ENCODE measurements around the gene YES1. TPM values are rescaled to one million over a fixed set of nuclear protein-coding genes. Genes with fewer than 3 reads are reported as not detected.

The YES1 gene
- total and polyA plus RNA-seq, 2 of the 8 experiments (the other 6 are each of a cell fraction or from before 2014, with no cell fraction given) = 14.8 to 94.3 TPM

DNA sequence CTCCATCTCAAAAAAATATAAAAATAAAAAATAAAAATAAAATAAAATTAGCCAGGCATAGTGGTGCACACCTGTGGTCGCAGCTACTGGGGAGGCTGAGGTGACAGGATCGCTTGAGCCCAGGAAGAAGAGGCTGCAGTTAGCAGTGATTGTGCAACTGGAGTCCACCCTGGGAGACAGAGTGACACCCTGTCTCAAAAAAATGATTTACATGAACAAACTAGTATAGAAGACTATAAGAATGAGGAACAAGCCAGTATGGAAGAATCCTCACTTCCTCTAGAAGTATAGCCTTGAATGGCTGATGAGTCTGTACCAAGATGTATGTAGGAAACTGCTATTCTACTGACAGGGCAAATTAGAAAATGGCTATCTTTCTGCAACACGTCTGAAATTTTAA, 10.9 kb downstream of the YES1 start:
- Histone ChIP-seq H3K23me2 (ENCODE audit: low read depth, low read length) (no peaks in the 10 kb centered on the region), H2BK120ac (replicated peaks; ENCODE audit: low read depth, low read length) (no peak overlapping the region), H3K4me2 (ENCODE audit: insufficient read depth in 1 of 2, low read depth in 2 of 2, low read length in 2 of 2) (no peak overlapping the region), H3K79me2 (ENCODE audit: control insufficient read depth in 1 of 2, insufficient read depth in 2 of 2, low read length in 2 of 2) (peaks cover 0 to 95% of the 10 kb centered on the region in 2 experiments; a peak in 3 of 4 replicates), H2BK15ac (ENCODE audit: low read length) (no peak overlapping the region), H2AK5ac (ENCODE audit: low read depth, low read length) (no peak overlapping the region), H3K4me3 (ENCODE audit: extremely low read depth in 1 of 4, insufficient read depth in 2 of 4, low read depth in 3 of 4, low read length in 4 of 4) (no peak overlapping the region), H3K18ac (ENCODE audit: extremely low read depth, low read length) (no peak overlapping the region), H2AFZ (ENCODE audit: low read length) (no peak overlapping the region), H3K27me3 (replicated peaks in 1 of 4; ENCODE audit: control insufficient read depth in 3 of 4, extremely low read depth in 1 of 4, insufficient read depth in 3 of 4, low read length in 3 of 4) (no peaks in the 10 kb centered on the region), H3K9ac (replicated peaks in 1 of 4; ENCODE audit: extremely low read depth in 1 of 4, low read depth in 3 of 4, low read length in 3 of 4) (no peak overlapping the region), H4K20me1 (replicated peaks in 1 of 2; ENCODE audit: control insufficient read depth in 1 of 2, insufficient read depth in 2 of 2, low read length in 2 of 2) (peaks cover 0 to 3% of the 10 kb centered on the region in 2 experiments), H2BK5ac (ENCODE audit: low read depth, low read length) (no peak overlapping the region), H3K27ac (ENCODE audit: low read depth, low read length) (no peak overlapping the region), H3K4ac (replicated peaks; ENCODE audit: insufficient read length, low read depth, low read length) (no peak overlapping the region), H3K4me1 (replicated peaks in 1 of 4; ENCODE audit: control insufficient read depth in 3 of 4, insufficient read depth in 4 of 4, low read length in 3 of 4) (peaks cover 0 to 3% (median 0%) of the 10 kb centered on the region in 4 experiments; a peak in 1 of 7 replicates), H3K56ac (replicated peaks; ENCODE audit: insufficient read length, low read depth, low read length) (no peak overlapping the region), H4K5ac (ENCODE audit: insufficient read length, low read depth, low read length) (no peak overlapping the region), H3K23ac (ENCODE audit: insufficient read length) (no peak overlapping the region), H3K79me1 (ENCODE audit: low read depth, low read length) (0 out of 2 replicates have a peak, but pooled peaks cover 3% of the 10 kb centered on the region), H3K9me3 (ENCODE audit: insufficient read depth in 2 of 2, low read depth in 1 of 2, low read length in 1 of 2) (no peaks in the 10 kb centered on the region), H3K14ac (ENCODE audit: insufficient read length) (no peak overlapping the region), H4K8ac (ENCODE audit: extremely low read depth, insufficient read depth, low read length) (no peak overlapping the region), H2BK20ac (ENCODE audit: low read length) (no peak overlapping the region), H2BK12ac (ENCODE audit: low read depth, low read length) (no peak overlapping the region), H3K36me3 (ENCODE audit: control insufficient read depth in 2 of 4, insufficient read depth in 4 of 4, low read length in 3 of 4) (no peaks in the 10 kb centered on the region), H4K91ac (replicated peaks; ENCODE audit: insufficient read length, low read length) (no peak overlapping the region)
- no peak for DNase-seq (ENCODE audit: low read depth in 1 of 2, low spot score in 2 of 2)
- WGBS, 2 experiments (ENCODE audit: extremely low coverage in 1 of 2, insufficient coverage in 1 of 2, insufficient read length in 1 of 2, insufficient replicate concordance in 2 of 2, low coverage in 1 of 2, low lambda C conversion rate in 2 of 2, missing lambda C conversion rate in 1 of 2) = 89% methylated on average over 3 of the region's 3 CpGs; no CpG with 5 or more reads in 1 of the 2 experiments
- POLR2A ChIA-PET (ENCODE audit: partially characterized antibody) = interaction anchor here (1.1 kb wide), 1 partner anchor 11 kb away, joined by 4 read pairs; the partner anchor contains the start of gene YES1
- no peak for FAIRE-seq
- CTCF ChIA-PET (ENCODE audit: partially characterized antibody) = interaction anchor here (2.0 kb wide), 1 partner anchor 31 kb away, joined by 5 read pairs; no protein-coding TSS in a partner anchor
- no peak for TF ChIP-seq TBP (IDR thresholded peaks at IDR 0.05; ENCODE audit: low read depth, low read length)
- TF ChIP-seq, protein P1, sequence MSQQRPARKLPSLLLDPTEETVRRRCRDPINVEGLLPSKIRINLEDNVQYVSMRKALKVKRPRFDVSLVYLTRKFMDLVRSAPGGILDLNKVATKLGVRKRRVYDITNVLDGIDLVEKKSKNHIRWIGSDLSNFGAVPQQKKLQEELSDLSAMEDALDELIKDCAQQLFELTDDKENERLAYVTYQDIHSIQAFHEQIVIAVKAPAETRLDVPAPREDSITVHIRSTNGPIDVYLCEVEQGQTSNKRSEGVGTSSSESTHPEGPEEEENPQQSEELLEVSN (IDR thresholded peaks at IDR 0.05) = no peak
- no peak for TF ChIP-seq GABPA (IDR thresholded peaks at IDR 0.05; ENCODE audit: borderline replicate concordance, insufficient read depth, low read length)
- TF ChIP-seq RAD21 (IDR thresholded peaks at IDR 0.05 in 1 of 2, conservative IDR thresholded peaks at IDR 0.05 in 1 of 2; ENCODE audit: low read depth in 2 of 2, low read length in 2 of 2) = no peak
- TF ChIP-seq EGR1 (IDR thresholded peaks at IDR 0.05; ENCODE audit: borderline replicate concordance, low read depth, low read length) = no peak
- TF ChIP-seq SUZ12 (IDR thresholded peaks at IDR 0.05; ENCODE audit: low read length) = no peak
- no peak for TF ChIP-seq SRF (IDR thresholded peaks at IDR 0.05; ENCODE audit: low read depth, low read length)
- TF ChIP-seq KDM5A (IDR thresholded peaks at IDR 0.05; ENCODE audit: low read length) = no peak
- TF ChIP-seq YY1 (IDR thresholded peaks at IDR 0.05; ENCODE audit: low read depth, low read length) = no peak
- TF ChIP-seq JUND (IDR thresholded peaks at IDR 0.05; ENCODE audit: low read length) = no peak
- no peak for TF ChIP-seq BRCA1 (IDR thresholded peaks at IDR 0.05; ENCODE audit: low read depth, low read length)
- no peak for TF ChIP-seq CBX5 (IDR thresholded peaks at IDR 0.05; ENCODE audit: low read depth, low read length)
- no peak for TF ChIP-seq EZH2 (IDR thresholded peaks at IDR 0.05; ENCODE audit: low read depth, low read length, severe bottlenecking)
